Tibial nerve (tissue), 4 donors: Measurements from ENCODE around the gene GPR119. TPM values are rescaled to one million over a fixed set of nuclear protein-coding genes. Genes with fewer than 3 reads are reported as not detected.
"Not testable (repeated sequence)": the region's sequence is repeated elsewhere in the genome, so short reads cannot be mapped to it uniquely, and the experiment has no call there.

Experiments used
- DNase-seq, 2 donors: peaks; one replicate each; pipeline ENCODE4 v3.0.0-alpha.2; 2019; ENCODE audit warnings: low spot score in 2 of 2
- H3K27ac ChIP-seq, 4 donors: fragments of 200-600 bp; sonication (generic) in 3 of 4; one replicate each; pipeline ENCODE4 v1.5.1; 2017 to 2019; ENCODE audit warnings: mild to moderate bottlenecking in 1 of 4
- H3K27me3 ChIP-seq, 2 donors: fragments of 200-600 bp; sonication (generic) in 1 of 2; one replicate each; pipeline versions ENCODE4 v1.5.1 to v1.6.0; 2017 to 2019
- H3K36me3 ChIP-seq, 3 donors: fragments of 200-600 bp; sonication (generic); one replicate each; pipeline ENCODE4 v1.5.1; 2018 to 2019
- H3K4me1 ChIP-seq, 4 donors: fragments of 200-600 bp; sonication (generic) in 3 of 4; one replicate each; pipeline ENCODE4 v1.5.1; 2017 to 2019
- H3K4me3 ChIP-seq, 4 donors: fragments of 200-600 bp; sonication (generic) in 3 of 4; one replicate each; pipeline ENCODE4 v1.5.1; 2017 to 2019; ENCODE audit warnings: mild to moderate bottlenecking in 1 of 4, moderate library complexity in 1 of 4
- H3K9me3 ChIP-seq, 4 donors: fragments of 200-600 bp; sonication (generic) in 3 of 4; one replicate each; pipeline ENCODE4 v1.5.1; 2017 to 2019
- CTCF ChIP-seq, 5 experiments: fragments of 200-600 bp in 3 of 5; fragments of 450-650 bp in 2 of 5; sonication (generic) in 3 of 5; IDR thresholded peaks; one replicate each; pipeline ENCODE4 v1.5.1; 2016 to 2019; ENCODE audit warnings: antibody characterized with exemption in 5 of 5, mild to moderate bottlenecking in 3 of 5, moderate library complexity in 2 of 5
- EP300 ChIP-seq, 2 donors: sonication (generic); formaldehyde crosslinking; IDR thresholded peaks; one replicate each; pipeline ENCODE4 v1.6.1; 2017; ENCODE audit warnings: antibody characterized with exemption in 2 of 2, mild to moderate bottlenecking in 1 of 2
- POLR2A ChIP-seq, 2 donors: fragments of 450-650 bp; IDR thresholded peaks; one replicate each; pipeline ENCODE4 v1.6.1; 2017; ENCODE audit warnings: antibody characterized with exemption in 2 of 2, mild to moderate bottlenecking in 2 of 2, moderate library complexity in 2 of 2
- WGBS, 2 donors: methylation state at CpG; one replicate each; pipeline ENCODE4 v1.1.5; 2018; 5-methylcytosine and 5-hydroxymethylcytosine counted together
- total RNA-seq, 4 donors: library from RNA; depleted of rRNA; stranded (reverse); fragments of >200 nt; gene quantifications; one replicate each; pipeline ENCODE4 v1.1.0, GENCODE V29; 2016

Gene GPR119
- total RNA-seq, 4 donors from 2014 or later: not detected

- H3K27me3 ChIP-seq: no peaks in the 10 kb centered on the region
- no peaks in the 10 kb centered on the region for H3K36me3 ChIP-seq
- H3K27ac ChIP-seq: no peak overlapping the region
- no peaks in the 10 kb centered on the region for H3K9me3 ChIP-seq
- H3K4me1 ChIP-seq: peaks cover 0 to 16% (median 0%) of the 10 kb centered on the region in 4 donors
- TF ChIP-seq CTCF (IDR thresholded peaks at IDR 0.05) (no peak), POLR2A (IDR thresholded peaks at IDR 0.05) (no peak), EP300 (IDR thresholded peaks at IDR 0.05) (no peak)
- DNase-seq: no peak
- WGBS, 2 donors: 60 to 70% methylated on average over 1 of the region's 1 CpG
- no peak overlapping the region for H3K4me3 ChIP-seq
These were observed 42.1 kb downstream of the GPR119 start for GRCh38 chrX:130343411-130343810.

GRCh38 chrX:130340271-130340670 lies 45.2 kb downstream of the GPR119 start:
- H3K27me3 ChIP-seq: no peaks in the 10 kb centered on the region
- 6 to 50% methylated on average over 9 of the region's 9 CpGs for WGBS, 2 donors
- DNase-seq: no peak
- H3K4me1 ChIP-seq: peaks cover 0 to 16% (median 0%) of the 10 kb centered on the region in 4 donors
- H3K36me3 ChIP-seq: no peaks in the 10 kb centered on the region
- H3K27ac ChIP-seq: peak overlapping the region in 1 of 4 donors; percentile 72
- TF ChIP-seq POLR2A (IDR thresholded peaks at IDR 0.05): no peak
- no peak for TF ChIP-seq CTCF (IDR thresholded peaks at IDR 0.05)
- TF ChIP-seq EP300 (IDR thresholded peaks at IDR 0.05): no peak
- H3K9me3 ChIP-seq: no peaks in the 10 kb centered on the region
- peak overlapping the region; percentile 53 to 76 (median 61) for H3K4me3 ChIP-seq

- Histone ChIP-seq H3K36me3 (no peaks in the 10 kb centered on the region), H3K27ac (peak within 1 kb of the TSS in 2 of 4 donors; percentile 60 to 72), H3K4me3 (peak within 1 kb of the TSS; percentile 53 to 76 (median 61)), H3K4me1 (peaks cover 0 to 16% (median 0%) of the 10 kb centered on the region in 4 donors), H3K9me3 (no peaks in the 10 kb centered on the region), H3K27me3 (no peaks in the 10 kb centered on the region)
- WGBS, 2 donors: 0 to 38% methylated on average over 35 to 55 of the region's 55 CpGs
- peak in 1 of 2 donors; percentile 51 for TF ChIP-seq EP300 (IDR thresholded peaks at IDR 0.05)
- TF ChIP-seq POLR2A (IDR thresholded peaks at IDR 0.05): no peak
- TF ChIP-seq CTCF (IDR thresholded peaks at IDR 0.05): no peak
- DNase-seq: peak; percentile 33 to 40
These were observed 45.9 kb downstream of the GPR119 start, which contains the start of gene SLC25A14 for GRCh38 chrX:130339408-130340222. Gene SLC25A14, plus strand, starts transcription at chrX:130339919. Its CDS starts 360 bp downstream, at chrX:130340279.

- not testable (repeated sequence) for H3K9me3 ChIP-seq, H3K36me3 ChIP-seq, H3K27ac ChIP-seq, DNase-seq, H3K27me3 ChIP-seq
- 68 to 75% methylated on average over 8 of the region's 8 CpGs for WGBS, 2 donors
- Histone ChIP-seq H3K4me3 (peak overlapping the region in 2 of 4 donors; percentile 57 to 76), H3K4me1 (peaks cover 0 to 16% (median 0%) of the 10 kb centered on the region in 4 donors)
These were observed 46.6 kb downstream of the GPR119 start for GRCh38 chrX:130338869-130339268.

GRCh38 chrX:130336531-130336930 lies 48.9 kb downstream of the GPR119 start:
- WGBS, 2 donors: 62 to 69% methylated on average over 4 of the region's 4 CpGs
- H3K27ac ChIP-seq: no peak overlapping the region
- no peaks in the 10 kb centered on the region for H3K9me3 ChIP-seq
- peaks cover 0 to 16% (median 0%) of the 10 kb centered on the region in 4 donors for H3K4me1 ChIP-seq
- peaks cover 0 to 8% of the 10 kb centered on the region in 2 donors for H3K27me3 ChIP-seq
- no peak for DNase-seq
- no peaks in the 10 kb centered on the region for H3K36me3 ChIP-seq
- no peak for TF ChIP-seq CTCF (IDR thresholded peaks at IDR 0.05)
- TF ChIP-seq POLR2A (IDR thresholded peaks at IDR 0.05): no peak
- no peak for TF ChIP-seq EP300 (IDR thresholded peaks at IDR 0.05)
- H3K4me3 ChIP-seq: no peak overlapping the region

Other genes starting within 250 kb of the GPR119 start
- gene AIFM1, start 219.8 kb downstream of the GPR119 start, total RNA-seq: 10 to 100 TPM; 12.0 to 18.4 (median 16.7) TPM
- gene RAB33A, start 213.7 kb downstream of the GPR119 start, total RNA-seq: 1 to 10 TPM in 1 of 4 donors, not detected in 3; 2.1 TPM
- gene ZNF280C, start 116.8 kb downstream of the GPR119 start, total RNA-seq: 1 to 10 TPM; 2.4 to 7.0 (median 3.6) TPM
- gene SLC25A14, start 45.8 kb downstream of the GPR119 start, total RNA-seq: 10 to 100 TPM in 3 of 4 donors, 1 to 10 TPM in 1; 6.5 to 22.2 (median 20.4) TPM
- gene RBMX2, start 16.3 kb upstream of the GPR119 start, total RNA-seq: 10 to 100 TPM; 12.0 to 23.1 (median 17.0) TPM